Measurements from ENCODE around the gene KCNIP1. TPM values are rescaled to one million over a fixed set of nuclear protein-coding genes. Genes with fewer than 3 reads are reported as not detected.

KCNIP1 gene
- total and polyA plus RNA-seq, 7 donors: 0.03 TPM; not detected in 6

DNA sequence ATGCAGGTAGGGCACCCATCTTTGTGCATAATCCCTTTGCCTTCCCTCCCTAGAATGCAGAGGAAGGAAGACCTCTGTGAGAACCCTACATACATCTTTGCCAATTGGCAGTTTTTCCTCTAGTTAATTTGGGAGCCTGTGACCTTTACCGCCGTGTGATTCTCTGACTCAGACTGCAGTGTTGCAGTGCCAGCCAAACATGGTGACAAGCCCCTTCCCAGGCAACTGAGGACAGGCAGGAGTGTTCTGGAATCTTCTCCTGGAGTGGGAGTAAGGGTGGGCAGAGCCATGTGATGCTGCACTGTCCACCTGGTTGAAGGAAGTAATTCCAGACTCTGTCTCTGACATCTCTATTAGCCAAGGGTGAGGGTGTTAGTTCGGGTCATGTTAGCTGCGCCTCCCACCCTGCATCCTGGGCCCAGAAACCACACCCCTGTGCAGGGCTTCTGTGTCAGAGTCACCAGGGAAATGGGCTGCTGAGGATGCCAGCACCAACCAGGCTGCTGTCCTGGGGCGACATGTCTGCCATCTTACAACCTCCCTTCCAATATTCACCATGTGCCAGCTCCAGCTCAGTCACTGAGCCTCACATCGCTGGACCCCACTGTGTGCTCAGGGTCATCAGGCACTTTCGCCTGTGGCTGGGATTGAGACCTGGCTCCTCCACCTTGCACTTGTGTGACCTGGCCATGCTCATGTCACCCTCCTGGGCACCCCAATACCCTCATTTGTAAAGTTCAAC, 21.8 kb downstream of the KCNIP1 start:
- 67 to 73% (median 71%) methylated on average over 7 of the region's 7 CpGs for WGBS, 3 donors
- intact Hi-C loops (cut with DNase I): no loop called here
- Histone ChIP-seq H3K27ac (no peak overlapping the region), H3K9me3 (no peaks in the 10 kb centered on the region), H3K4me1 (no peaks in the 10 kb centered on the region), H3K27me3 (ENCODE audit: insufficient read depth in 3 of 3, low read length in 2 of 3) (peaks cover 0 to 2% (median 0%) of the 10 kb centered on the region in 3 donors), H3K36me3 (ENCODE audit: insufficient read depth in 1 of 2, low read depth in 1 of 2) (no peaks in the 10 kb centered on the region), H3K4me3 (no peak overlapping the region)
- DNase-seq: no peak
- TF ChIP-seq, protein P1, sequence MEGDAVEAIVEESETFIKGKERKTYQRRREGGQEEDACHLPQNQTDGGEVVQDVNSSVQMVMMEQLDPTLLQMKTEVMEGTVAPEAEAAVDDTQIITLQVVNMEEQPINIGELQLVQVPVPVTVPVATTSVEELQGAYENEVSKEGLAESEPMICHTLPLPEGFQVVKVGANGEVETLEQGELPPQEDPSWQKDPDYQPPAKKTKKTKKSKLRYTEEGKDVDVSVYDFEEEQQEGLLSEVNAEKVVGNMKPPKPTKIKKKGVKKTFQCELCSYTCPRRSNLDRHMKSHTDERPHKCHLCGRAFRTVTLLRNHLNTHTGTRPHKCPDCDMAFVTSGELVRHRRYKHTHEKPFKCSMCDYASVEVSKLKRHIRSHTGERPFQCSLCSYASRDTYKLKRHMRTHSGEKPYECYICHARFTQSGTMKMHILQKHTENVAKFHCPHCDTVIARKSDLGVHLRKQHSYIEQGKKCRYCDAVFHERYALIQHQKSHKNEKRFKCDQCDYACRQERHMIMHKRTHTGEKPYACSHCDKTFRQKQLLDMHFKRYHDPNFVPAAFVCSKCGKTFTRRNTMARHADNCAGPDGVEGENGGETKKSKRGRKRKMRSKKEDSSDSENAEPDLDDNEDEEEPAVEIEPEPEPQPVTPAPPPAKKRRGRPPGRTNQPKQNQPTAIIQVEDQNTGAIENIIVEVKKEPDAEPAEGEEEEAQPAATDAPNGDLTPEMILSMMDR (IDR thresholded peaks at IDR 0.05): no peak
- no peak for ATAC-seq

DNA sequence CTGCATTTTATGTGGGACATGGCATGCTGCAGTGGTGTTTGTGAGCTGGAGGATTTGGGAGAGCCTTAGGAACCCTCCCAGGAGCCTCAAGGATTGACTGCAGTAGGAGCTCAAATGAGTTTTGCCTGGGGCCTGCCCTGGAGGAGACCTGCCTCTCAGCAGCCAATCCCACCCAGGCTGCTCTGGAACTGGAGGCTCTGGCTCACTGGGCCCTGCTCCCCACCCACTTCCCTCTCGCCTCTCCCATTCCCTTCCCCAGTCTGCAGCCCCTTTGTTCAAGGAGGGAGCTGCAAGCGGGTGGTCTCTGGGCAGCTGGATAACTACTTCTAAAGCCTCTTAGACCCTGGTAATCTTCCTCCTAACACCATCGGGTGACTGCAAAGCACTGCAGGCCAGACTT, 24.2 kb downstream of the KCNIP1 start:
- DNase-seq (no peak), ATAC-seq (no peak)
- H3K4me3 ChIP-seq: no peak overlapping the region
- no peaks in the 10 kb centered on the region for H3K4me1 ChIP-seq
- TF ChIP-seq, protein P1 (IDR thresholded peaks at IDR 0.05): no peak
- intact Hi-C loops (cut with DNase I): no loop called here
- 72 to 82% (median 76%) methylated on average over 3 of the region's 3 CpGs for WGBS, 3 donors
- H3K9me3 ChIP-seq: no peaks in the 10 kb centered on the region
- no peak overlapping the region for H3K27ac ChIP-seq
- peaks cover 0 to 2% (median 0%) of the 10 kb centered on the region in 3 donors for H3K27me3 ChIP-seq (ENCODE audit: insufficient read depth in 3 of 3, low read length in 2 of 3)
- no peaks in the 10 kb centered on the region for H3K36me3 ChIP-seq (ENCODE audit: insufficient read depth in 1 of 2, low read depth in 1 of 2)

DNA sequence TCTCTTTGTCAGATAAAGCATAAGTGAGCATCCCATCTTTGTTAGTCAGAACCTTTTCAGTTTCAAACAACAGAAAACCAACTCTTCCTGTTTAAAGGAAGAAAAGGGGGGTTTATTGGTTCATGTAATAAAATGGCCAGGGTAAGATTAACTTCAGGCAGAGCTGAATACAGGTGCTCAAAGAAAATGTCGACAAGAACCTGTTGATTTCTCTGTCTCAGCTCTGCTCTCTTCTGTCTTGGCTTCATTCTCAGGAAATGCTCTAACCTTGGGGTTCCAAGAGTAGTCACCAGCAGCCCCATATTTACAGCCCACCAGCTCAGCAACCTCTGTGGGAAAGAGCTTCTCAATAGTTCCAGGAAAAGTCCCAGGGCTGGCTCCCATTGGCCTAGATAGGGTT, 25.2 kb downstream of the KCNIP1 start:
- Histone ChIP-seq H3K27me3 (ENCODE audit: insufficient read depth in 3 of 3, low read length in 2 of 3) (peaks cover 0 to 2% (median 0%) of the 10 kb centered on the region in 3 donors), H3K4me3 (no peak overlapping the region), H3K4me1 (no peaks in the 10 kb centered on the region), H3K36me3 (ENCODE audit: insufficient read depth in 1 of 2, low read depth in 1 of 2) (no peaks in the 10 kb centered on the region), H3K9me3 (no peaks in the 10 kb centered on the region), H3K27ac (no peak overlapping the region)
- WGBS, 3 donors: 88 to 93% (median 92%) methylated on average over 1 of the region's 1 CpG
- ATAC-seq (no peak), DNase-seq (no peak)
- TF ChIP-seq, protein P1 (IDR thresholded peaks at IDR 0.05): no peak
- intact Hi-C loops (cut with DNase I): no loop called here

DNA sequence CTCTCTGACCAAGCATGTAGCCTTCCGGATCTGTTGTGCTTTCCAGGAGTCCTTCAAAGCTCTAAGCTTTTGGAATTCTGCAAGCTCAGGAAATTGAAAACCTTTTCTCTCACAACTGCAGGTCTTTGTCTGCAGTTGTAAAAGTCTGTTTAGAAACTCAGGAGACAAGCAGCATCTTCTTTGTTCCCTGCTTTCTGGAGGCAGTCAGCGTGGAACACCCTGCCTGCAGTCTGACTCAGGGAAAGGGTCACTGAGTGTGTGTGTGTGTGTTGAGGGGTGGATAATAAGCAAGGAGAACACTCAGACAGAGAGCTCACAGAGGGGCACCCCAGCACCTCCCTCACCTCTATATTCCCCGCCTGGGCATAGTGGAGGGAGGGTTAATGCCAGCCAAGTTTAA, 29.1 kb downstream of the KCNIP1 start:
- Histone ChIP-seq H3K9me3 (no peaks in the 10 kb centered on the region), H3K27me3 (ENCODE audit: insufficient read depth in 3 of 3, low read length in 2 of 3) (peaks cover 0 to 5% (median 0%) of the 10 kb centered on the region in 3 donors), H3K27ac (no peak overlapping the region), H3K4me1 (no peaks in the 10 kb centered on the region), H3K36me3 (ENCODE audit: insufficient read depth in 1 of 2, low read depth in 1 of 2) (no peaks in the 10 kb centered on the region), H3K4me3 (no peak overlapping the region)
- TF ChIP-seq, protein P1 (IDR thresholded peaks at IDR 0.05): no peak
- 64 to 81% (median 79%) methylated on average over 3 of the region's 3 CpGs for WGBS, 3 donors
- no peak for DNase-seq
- no peak for ATAC-seq
- intact Hi-C loops (cut with DNase I): no loop called here

DNA sequence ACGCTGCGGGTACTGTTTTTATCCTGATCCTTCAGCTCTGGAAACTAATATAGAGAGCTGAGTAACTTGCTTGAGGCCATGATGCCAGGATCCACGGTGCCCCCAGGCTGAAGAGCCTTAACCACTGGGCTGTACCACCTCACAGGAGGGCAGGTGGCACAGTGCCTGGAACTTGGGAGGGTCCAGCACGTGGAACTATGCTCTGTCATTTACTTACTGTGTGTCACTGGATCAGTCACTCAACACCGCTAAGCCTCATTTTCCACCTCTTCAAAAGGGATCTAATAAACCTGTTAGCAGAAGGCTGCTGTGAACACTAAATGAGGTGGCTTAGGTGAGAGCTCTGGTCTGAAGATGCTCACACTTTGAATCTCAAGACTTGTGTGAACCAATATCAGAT, 29.6 kb downstream of the KCNIP1 start:
- Histone ChIP-seq H3K36me3 (ENCODE audit: insufficient read depth in 1 of 2, low read depth in 1 of 2) (no peaks in the 10 kb centered on the region), H3K4me1 (no peaks in the 10 kb centered on the region)
- no peak for DNase-seq

More for the DNA sequence above, 29.6 kb downstream of the KCNIP1 start:
- intact Hi-C loops (cut with DNase I): no loop called here
- Histone ChIP-seq H3K27me3 (ENCODE audit: insufficient read depth in 3 of 3, low read length in 2 of 3) (peaks cover 0 to 5% (median 0%) of the 10 kb centered on the region in 3 donors), H3K4me3 (no peak overlapping the region), H3K27ac (no peak overlapping the region), H3K9me3 (no peaks in the 10 kb centered on the region)
- 70 to 78% (median 72%) methylated on average over 5 of the region's 5 CpGs for WGBS, 3 donors
- no peak for ATAC-seq
- TF ChIP-seq, protein P1 (IDR thresholded peaks at IDR 0.05): no peak

Measured in psoas muscle (tissue), 8 donors.